Testis (tissue), 2 donors: ENCODE data around the gene CELSR1.

Experiments used
- CTCF ChIP-seq, 3 experiments: fragments of 450-650 bp in 2 of 3; fragments of 200-600 bp in 1 of 3; sonication (generic) in 1 of 3; IDR thresholded peaks; one replicate each; pipeline ENCODE4 v1.5.1; 2016 to 2019; ENCODE audit warnings: antibody characterized with exemption in 3 of 3, mild to moderate bottlenecking in 2 of 3, moderate library complexity in 1 of 3
- POLR2A ChIP-seq: fragments of 450-650 bp; IDR thresholded peaks from one replicate; pipeline ENCODE4 v1.6.1; 2017; ENCODE audit warnings: antibody characterized with exemption, mild to moderate bottlenecking, moderate library complexity

GRCh38 chr22:46572911-46573780 lies 35.7 kb upstream of the CELSR1 start:
- TF ChIP-seq CTCF (IDR thresholded peaks at IDR 0.05) (no peak), POLR2A (no peak)
